Activated T-cell treated with anti-CD3 and anti-CD28 coated beads for 24 hours (primary cell): Measurements from ENCODE around the gene VSIG10.
"Not testable (repeated sequence)": the region's sequence is repeated elsewhere in the genome, so short reads cannot be mapped to it uniquely, and the experiment has no call there.

Experiments used
- DNase-seq: peaks from one replicate; pipeline ENCODE4 v3.0.0-alpha.2; 2020; ENCODE audit warnings: low read depth

Gene VSIG10

DNA sequence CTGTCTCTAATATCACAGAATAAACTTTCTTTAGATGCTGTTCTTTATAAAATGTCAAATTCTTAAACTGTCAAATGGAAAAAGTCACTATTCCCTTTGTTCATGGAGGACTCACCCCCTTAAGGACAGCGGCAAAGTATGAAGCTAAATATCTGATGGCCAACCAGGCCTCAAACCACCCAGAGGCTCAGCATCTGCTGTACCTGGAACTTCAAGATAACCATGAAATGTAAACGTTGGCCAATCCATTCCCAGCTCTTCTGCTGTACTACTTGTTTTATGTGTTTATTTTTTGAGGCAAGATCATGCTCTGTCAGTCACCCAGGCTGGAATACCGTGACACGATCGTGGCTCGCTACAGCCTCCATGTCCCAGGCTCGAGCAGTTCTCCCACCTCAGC lies 71.6 kb downstream of the VSIG10 start:
- no peak for DNase-seq

DNA sequence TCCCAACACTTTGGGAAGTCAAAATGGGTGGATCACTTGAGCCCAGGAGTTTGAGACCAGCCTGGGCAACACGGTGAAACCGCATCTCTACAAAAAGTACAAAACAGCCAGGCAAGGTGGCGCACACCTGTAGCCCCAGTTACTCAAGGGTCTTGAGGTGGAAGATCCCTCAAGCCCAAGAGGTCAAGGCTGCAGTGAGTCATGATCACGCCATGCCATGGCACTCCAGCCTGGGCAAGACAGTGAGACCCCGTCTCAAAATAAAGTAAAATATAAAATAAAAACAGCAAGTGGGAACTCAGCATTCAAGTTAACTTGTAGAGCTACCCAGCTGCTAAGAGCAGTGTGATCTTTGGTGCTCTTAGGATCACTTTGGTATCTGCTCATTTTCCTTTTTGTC lies 74.6 kb downstream of the VSIG10 start:
- DNase-seq, result no peak

- no peak for DNase-seq
Measured at GRCh38 chr12:118025168-118025567, 78.6 kb downstream of the VSIG10 start.

DNA sequence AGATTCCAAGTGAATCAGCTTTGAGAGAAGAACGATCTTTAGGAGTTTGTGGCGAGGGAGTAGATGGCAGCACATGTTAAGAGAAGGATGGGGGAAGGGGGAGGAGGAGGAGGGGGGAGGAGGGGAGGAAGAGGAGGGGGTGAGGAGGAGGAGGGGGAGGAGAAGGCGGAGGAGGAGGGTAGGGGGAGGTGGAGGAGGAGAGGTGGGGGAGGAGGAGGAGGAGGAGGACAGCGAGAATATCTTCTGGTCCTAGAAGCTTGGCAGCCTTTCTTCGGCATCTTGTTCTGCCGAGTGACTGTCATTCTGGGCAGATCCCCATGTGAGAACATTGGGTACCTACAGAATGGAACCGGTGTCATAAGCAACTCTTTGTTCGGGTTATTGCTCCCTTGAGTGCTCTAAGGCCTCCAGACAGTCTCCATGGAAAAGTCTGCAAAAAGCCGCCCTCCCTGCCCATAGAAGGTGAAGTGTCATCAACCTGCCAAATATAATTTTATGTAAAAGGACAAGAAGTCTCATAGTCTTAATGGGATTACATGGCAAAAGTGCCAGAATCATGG lies 80.4 kb downstream of the VSIG10 start:
- no peak for DNase-seq

DNA sequence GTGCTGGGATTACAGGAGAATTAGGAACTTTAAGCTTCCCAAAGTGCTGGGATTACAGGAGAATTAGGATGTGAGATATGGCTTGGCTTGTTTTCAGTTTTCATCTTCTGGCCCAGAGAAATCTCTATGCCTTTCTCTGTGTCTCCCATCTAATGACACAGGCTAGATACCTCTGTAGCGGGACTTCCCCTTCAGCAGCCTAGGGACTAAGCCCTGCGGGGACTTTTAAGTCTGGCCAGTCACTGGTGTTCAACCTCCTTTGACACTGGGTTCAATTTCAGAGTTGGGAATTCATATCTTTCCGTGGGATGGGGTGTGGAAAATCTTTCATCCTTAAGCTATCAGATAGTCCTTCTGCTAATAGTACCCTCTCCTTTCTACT lies 81.1 kb downstream of the VSIG10 start:
- DNase-seq, result no peak

GRCh38 chr12:118022097-118022727 lies 81.6 kb downstream of the VSIG10 start:
- DNase-seq, result not testable (repeated sequence)

- DNase-seq, result no peak
Measured at GRCh38 chr12:118020036-118020435, 83.8 kb downstream of the VSIG10 start.

DNA sequence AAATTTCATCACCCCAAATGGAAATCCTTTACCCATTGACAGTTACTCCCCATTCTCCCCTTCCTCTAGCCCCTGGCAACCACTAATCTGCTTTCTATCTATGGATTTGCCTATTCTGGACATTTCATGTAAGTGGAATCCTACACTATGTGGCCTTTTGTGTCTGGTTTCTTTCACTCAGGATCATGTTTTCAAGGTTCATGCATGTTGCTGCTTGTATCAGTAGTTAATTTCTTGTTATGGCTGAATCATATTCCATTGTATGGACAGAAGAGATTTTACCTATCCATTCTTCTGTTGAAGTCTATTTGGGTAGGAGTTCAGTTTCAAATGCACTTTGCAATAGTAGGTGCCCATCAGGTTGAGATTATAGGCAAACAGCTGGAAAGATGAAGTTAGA lies 85.9 kb downstream of the VSIG10 start:
- DNase-seq, result no peak

GRCh38 chr12:118016424-118017264 lies 87.2 kb downstream of the VSIG10 start, which contains the start of gene RFC5:
Gene RFC5, plus strand, starts transcription at chr12:118016703. Its CDS starts 125 bp downstream, at chr12:118016828.
- DNase-seq, result peak; percentile 97

DNA sequence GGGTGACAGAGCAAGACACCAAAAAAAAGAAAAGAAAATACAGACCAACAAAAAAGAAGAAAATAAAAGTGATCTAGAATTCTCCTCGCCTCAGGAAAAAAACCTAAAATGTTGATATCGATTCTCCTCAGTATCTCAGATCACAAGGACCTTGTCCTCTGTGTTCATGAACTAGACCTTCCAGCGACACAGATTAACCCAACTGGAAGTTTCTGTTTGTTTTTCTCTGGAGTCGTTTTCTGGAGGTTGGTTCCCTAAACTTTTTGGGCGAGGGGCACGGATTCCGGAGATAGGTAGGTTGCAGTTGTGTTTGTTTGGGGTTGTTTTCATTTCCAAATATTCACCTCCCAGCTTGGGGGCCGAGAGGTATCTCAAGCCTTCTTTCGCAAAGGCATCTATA lies 87.9 kb downstream of the VSIG10 start:
- DNase-seq, result no peak

DNA sequence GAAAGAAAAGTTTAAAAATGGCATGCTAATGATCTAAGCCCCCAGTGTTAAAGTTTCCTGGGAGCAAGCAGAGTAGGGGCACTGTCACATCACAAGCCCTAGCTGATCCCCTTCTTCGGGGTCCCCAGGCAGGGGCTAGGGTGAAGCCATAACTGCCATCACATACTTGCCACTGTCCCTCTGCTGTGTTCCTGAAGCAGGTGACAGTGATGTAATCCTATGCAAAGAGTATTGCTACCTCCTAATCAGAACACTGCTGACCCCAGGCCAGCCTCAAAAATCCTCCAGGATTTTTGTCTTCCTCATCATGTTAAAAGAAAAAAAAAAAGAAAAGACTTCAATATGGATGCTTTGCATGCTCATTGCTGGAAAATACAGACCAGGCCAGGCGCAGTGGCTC lies 88.5 kb downstream of the VSIG10 start:
- no peak for DNase-seq
